Measurements from ENCODE around the gene PEX14.

PEX14 gene

DNA sequence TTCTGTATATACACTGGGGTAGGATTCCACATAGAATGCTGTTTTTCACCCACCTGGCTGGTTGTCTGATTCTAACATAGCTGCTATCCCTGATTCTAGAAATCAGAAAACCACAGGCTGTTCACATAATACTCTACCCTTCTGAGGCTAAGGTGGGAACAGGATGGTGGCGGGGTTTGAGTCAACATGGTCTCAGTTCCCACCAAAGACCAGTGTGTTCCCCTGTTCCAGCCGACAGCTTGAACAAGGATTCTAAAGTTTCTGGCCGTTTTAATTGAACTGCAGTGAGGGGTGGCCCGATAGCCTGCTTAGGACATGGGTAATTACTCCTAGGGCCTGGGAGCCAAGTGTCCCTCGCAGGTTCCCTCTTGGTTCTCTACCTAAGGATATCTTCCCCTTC, 38.4 kb downstream of the PEX14 start:
- TF ChIP-seq, protein P1, sequence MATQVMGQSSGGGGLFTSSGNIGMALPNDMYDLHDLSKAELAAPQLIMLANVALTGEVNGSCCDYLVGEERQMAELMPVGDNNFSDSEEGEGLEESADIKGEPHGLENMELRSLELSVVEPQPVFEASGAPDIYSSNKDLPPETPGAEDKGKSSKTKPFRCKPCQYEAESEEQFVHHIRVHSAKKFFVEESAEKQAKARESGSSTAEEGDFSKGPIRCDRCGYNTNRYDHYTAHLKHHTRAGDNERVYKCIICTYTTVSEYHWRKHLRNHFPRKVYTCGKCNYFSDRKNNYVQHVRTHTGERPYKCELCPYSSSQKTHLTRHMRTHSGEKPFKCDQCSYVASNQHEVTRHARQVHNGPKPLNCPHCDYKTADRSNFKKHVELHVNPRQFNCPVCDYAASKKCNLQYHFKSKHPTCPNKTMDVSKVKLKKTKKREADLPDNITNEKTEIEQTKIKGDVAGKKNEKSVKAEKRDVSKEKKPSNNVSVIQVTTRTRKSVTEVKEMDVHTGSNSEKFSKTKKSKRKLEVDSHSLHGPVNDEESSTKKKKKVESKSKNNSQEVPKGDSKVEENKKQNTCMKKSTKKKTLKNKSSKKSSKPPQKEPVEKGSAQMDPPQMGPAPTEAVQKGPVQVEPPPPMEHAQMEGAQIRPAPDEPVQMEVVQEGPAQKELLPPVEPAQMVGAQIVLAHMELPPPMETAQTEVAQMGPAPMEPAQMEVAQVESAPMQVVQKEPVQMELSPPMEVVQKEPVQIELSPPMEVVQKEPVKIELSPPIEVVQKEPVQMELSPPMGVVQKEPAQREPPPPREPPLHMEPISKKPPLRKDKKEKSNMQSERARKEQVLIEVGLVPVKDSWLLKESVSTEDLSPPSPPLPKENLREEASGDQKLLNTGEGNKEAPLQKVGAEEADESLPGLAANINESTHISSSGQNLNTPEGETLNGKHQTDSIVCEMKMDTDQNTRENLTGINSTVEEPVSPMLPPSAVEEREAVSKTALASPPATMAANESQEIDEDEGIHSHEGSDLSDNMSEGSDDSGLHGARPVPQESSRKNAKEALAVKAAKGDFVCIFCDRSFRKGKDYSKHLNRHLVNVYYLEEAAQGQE (IDR thresholded peaks at IDR 0.05; ENCODE audit: insufficient replicate concordance, low read depth), result no peak
- TF ChIP-seq POLR2AphosphoS5 (IDR thresholded peaks at IDR 0.05; ENCODE audit: low read depth) (no peak), GABPA (IDR thresholded peaks at IDR 0.05; ENCODE audit: low read depth) (no peak), CTCF (IDR thresholded peaks at IDR 0.05; ENCODE audit: insufficient read depth, low read length) (no peak), SPI1 (IDR thresholded peaks at IDR 0.05; ENCODE audit: borderline replicate concordance, low read depth) (no peak)
- H3K27ac ChIP-seq (replicated peaks), result no peak overlapping the region
- H3K27me3 ChIP-seq (ENCODE audit: insufficient read depth, poor library complexity, severe bottlenecking), result no peaks in the 10 kb centered on the region
- H3K4me3 ChIP-seq (replicated peaks; ENCODE audit: insufficient read depth, low read length), result no peak overlapping the region
- no peak for DNase-seq (ENCODE audit: low read depth in 1 of 2, low spot score in 1 of 2)

- Histone ChIP-seq H3K27me3 (ENCODE audit: insufficient read depth, poor library complexity, severe bottlenecking) (no peaks in the 10 kb centered on the region), H3K4me3 (replicated peaks; ENCODE audit: insufficient read depth, low read length) (no peak overlapping the region), H3K27ac (replicated peaks) (no peak overlapping the region)
- peak in 1 of 2 experiments; percentile 26 for DNase-seq (ENCODE audit: low read depth in 1 of 2, low spot score in 1 of 2)
- no peak for TF ChIP-seq SPI1 (IDR thresholded peaks at IDR 0.05; ENCODE audit: borderline replicate concordance, low read depth)
- peak; percentile 8 for TF ChIP-seq CTCF (IDR thresholded peaks at IDR 0.05; ENCODE audit: insufficient read depth, low read length)
Observed at GRCh38 chr1:10514490-10515235, 39.9 kb downstream of the PEX14 start.

DNA sequence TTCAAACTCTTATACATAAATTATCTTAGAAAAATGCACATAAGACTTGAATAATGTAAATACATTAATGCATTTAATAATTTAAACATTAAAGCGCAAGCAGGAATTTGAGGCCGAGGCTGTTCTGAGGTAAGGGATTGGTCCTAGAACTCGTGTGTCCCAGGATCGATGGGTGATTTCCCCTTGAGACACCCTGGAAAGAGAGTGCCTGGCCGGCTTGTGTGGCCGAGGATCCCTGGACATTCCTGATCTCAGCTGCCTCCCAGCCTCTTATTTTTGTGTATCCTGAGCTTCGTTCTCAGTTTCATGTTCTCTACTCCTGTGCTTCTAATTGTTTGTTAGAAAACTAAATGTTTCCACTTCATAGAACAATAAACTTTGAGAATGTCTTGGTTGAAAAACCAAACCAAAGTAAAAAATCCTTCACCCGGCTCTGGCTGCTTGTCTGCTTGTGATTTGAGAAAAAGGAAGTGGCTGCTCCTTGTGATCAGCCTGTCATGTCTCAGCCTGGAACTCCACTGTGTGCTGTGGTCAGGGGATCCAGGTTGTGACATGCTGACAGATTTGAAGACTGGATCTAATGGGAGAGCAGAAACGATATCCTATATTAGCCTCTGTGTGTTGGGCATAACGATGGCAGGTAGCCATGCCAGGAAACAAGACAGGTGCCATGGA, 40.7 kb downstream of the PEX14 start:
- TF ChIP-seq SPI1 (IDR thresholded peaks at IDR 0.05; ENCODE audit: borderline replicate concordance, low read depth) (peak; percentile 97), CTCF (IDR thresholded peaks at IDR 0.05; ENCODE audit: insufficient read depth, low read length) (no peak), GABPA (IDR thresholded peaks at IDR 0.05; ENCODE audit: low read depth) (no peak)
- TF ChIP-seq, protein P1 (IDR thresholded peaks at IDR 0.05; ENCODE audit: insufficient replicate concordance, low read depth), result no peak
- no peaks in the 10 kb centered on the region for H3K27me3 ChIP-seq (ENCODE audit: insufficient read depth, poor library complexity, severe bottlenecking)
- no peak overlapping the region for H3K4me3 ChIP-seq (replicated peaks; ENCODE audit: insufficient read depth, low read length)
- peak in 1 of 2 experiments; percentile 72 for DNase-seq (ENCODE audit: low read depth in 1 of 2, low spot score in 1 of 2)
- no peak overlapping the region for H3K27ac ChIP-seq (replicated peaks)

All from HL-60 (cell line).